GM19328 (cell line): Measurements from ENCODE around the gene APOB.

Experiments used
- ATAC-seq: cut with Tn5 transposase; IDR thresholded peaks from one replicate; pipeline ENCODE4 v1.9.1; 2021; ENCODE audit warnings: mild to moderate bottlenecking, moderate library complexity; ENCODE audit not compliant: unreplicated experiment

Gene APOB

GRCh38 chr2:20953146-20953824 lies 90.6 kb downstream of the APOB start:
- ATAC-seq, result no peak
